ENCODE measurements around the gene GORASP2. TPM values are rescaled to one million over a fixed set of nuclear protein-coding genes. Genes with fewer than 3 reads are reported as not detected.
"Not testable (repeated sequence)": the region's sequence is repeated elsewhere in the genome, so short reads cannot be mapped to it uniquely, and the experiment has no call there.

GORASP2 gene
- total and polyA plus RNA-seq, 2 of the 8 experiments (the other 6 are each of a cell fraction or from before 2014, with no cell fraction given) = 86.8 to 214 TPM

GRCh38 chr2:170921873-170922272 is 7.2 kb upstream of the GORASP2 start:
- H2BK15ac ChIP-seq (ENCODE audit: low read length); H3K4me2 ChIP-seq (ENCODE audit: insufficient read depth in 1 of 2, low read depth in 2 of 2, low read length in 2 of 2); H3K79me1 ChIP-seq (ENCODE audit: low read depth, low read length); H4K20me1 ChIP-seq (replicated peaks in 1 of 2; ENCODE audit: control insufficient read depth in 1 of 2, insufficient read depth in 2 of 2, low read length in 2 of 2); H2BK20ac ChIP-seq (ENCODE audit: low read length); DNase-seq (ENCODE audit: low read depth in 1 of 2, low spot score in 2 of 2); H3K4ac ChIP-seq (replicated peaks; ENCODE audit: insufficient read length, low read depth, low read length); H3K27me3 ChIP-seq (replicated peaks in 1 of 4; ENCODE audit: control insufficient read depth in 3 of 4, extremely low read depth in 1 of 4, insufficient read depth in 3 of 4, low read length in 3 of 4); H4K91ac ChIP-seq (replicated peaks; ENCODE audit: insufficient read length, low read length); H3K18ac ChIP-seq (ENCODE audit: extremely low read depth, low read length); H2AFZ ChIP-seq (ENCODE audit: low read length); H2BK12ac ChIP-seq (ENCODE audit: low read depth, low read length); H3K9ac ChIP-seq (replicated peaks in 1 of 4; ENCODE audit: extremely low read depth in 1 of 4, low read depth in 3 of 4, low read length in 3 of 4); H3K36me3 ChIP-seq (ENCODE audit: control insufficient read depth in 2 of 4, insufficient read depth in 4 of 4, low read length in 3 of 4); H3K4me3 ChIP-seq (ENCODE audit: extremely low read depth in 1 of 4, insufficient read depth in 2 of 4, low read depth in 3 of 4, low read length in 4 of 4); POLR2A ChIA-PET (ENCODE audit: partially characterized antibody); H3K23ac ChIP-seq (ENCODE audit: insufficient read length); H4K5ac ChIP-seq (ENCODE audit: insufficient read length, low read depth, low read length); H2BK5ac ChIP-seq (ENCODE audit: low read depth, low read length); H3K79me2 ChIP-seq (ENCODE audit: control insufficient read depth in 1 of 2, insufficient read depth in 2 of 2, low read length in 2 of 2); H2BK120ac ChIP-seq (replicated peaks; ENCODE audit: low read depth, low read length); H4K8ac ChIP-seq (ENCODE audit: extremely low read depth, insufficient read depth, low read length); H2AK5ac ChIP-seq (ENCODE audit: low read depth, low read length); H3K14ac ChIP-seq (ENCODE audit: insufficient read length); CTCF ChIA-PET (ENCODE audit: partially characterized antibody); H3K27ac ChIP-seq (ENCODE audit: low read depth, low read length); H3K23me2 ChIP-seq (ENCODE audit: low read depth, low read length); FAIRE-seq; H3K56ac ChIP-seq (replicated peaks; ENCODE audit: insufficient read length, low read depth, low read length); H3K9me3 ChIP-seq (ENCODE audit: insufficient read depth in 2 of 2, low read depth in 1 of 2, low read length in 1 of 2); H3K4me1 ChIP-seq (replicated peaks in 1 of 4; ENCODE audit: control insufficient read depth in 3 of 4, insufficient read depth in 4 of 4, low read length in 3 of 4): not testable (repeated sequence)
- 85% methylated on average over 2 of the region's 2 CpGs; no CpG with 5 or more reads in 1 of the 2 experiments for WGBS, 2 experiments (ENCODE audit: extremely low coverage in 1 of 2, insufficient coverage in 1 of 2, insufficient read length in 1 of 2, insufficient replicate concordance in 2 of 2, low coverage in 1 of 2, low lambda C conversion rate in 2 of 2, missing lambda C conversion rate in 1 of 2)

All from H1 (cell line).